GM18867 (cell line): ENCODE results near the gene TMF1.

ENCODE experiments used
- ATAC-seq: cut with Tn5 transposase; IDR thresholded peaks from one replicate; pipeline ENCODE4 v1.9.1; 2021; ENCODE audit warnings: mild to moderate bottlenecking, moderate library complexity; ENCODE audit not compliant: unreplicated experiment

Gene TMF1

GRCh38 chr3:69081583-69082262, 29.6 kb upstream of the TMF1 start:
- no peak for ATAC-seq

DNA sequence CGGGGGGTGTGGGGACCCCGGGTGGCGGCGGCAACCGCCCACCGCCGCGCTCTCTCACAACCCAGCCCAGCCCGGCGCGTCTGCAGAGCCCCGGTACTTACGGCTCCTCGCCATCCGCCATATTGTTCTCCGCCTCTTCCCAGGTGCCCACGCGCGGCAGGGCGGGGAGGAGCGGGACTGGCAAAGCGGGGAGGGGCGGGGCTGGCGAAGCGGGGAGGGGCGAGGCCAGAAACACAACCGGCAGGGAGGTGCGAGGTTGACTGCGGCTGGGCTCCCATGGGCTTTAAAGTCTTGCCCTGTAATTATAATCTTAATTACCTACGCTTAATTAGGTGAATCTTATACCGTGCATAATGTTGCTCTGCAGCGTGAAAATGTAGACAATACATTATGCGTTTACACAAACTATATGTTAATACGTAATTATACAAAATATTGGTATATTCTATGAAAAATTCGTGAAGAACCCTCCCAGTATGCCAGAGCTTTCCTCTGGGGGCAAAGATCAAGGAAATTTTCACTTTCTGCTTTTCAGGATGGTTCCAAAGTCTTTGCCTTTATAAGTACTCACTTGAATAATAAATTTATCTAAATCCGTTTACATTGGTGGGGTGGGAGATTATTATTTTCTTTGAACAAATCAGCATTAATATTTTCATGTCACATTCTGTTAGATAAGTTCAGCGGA, 28.2 kb upstream of the TMF1 start, which contains the start of gene UBA3:
Gene UBA3 (minus strand): TSS at position 133 of the 688 bp plus-strand sequence. CDS start 12 bp downstream, at position 121.
- ATAC-seq = peak; percentile 53

GRCh38 chr3:69079269-69080159, 27.4 kb upstream of the TMF1 start:
- peak; percentile 17 for ATAC-seq

DNA sequence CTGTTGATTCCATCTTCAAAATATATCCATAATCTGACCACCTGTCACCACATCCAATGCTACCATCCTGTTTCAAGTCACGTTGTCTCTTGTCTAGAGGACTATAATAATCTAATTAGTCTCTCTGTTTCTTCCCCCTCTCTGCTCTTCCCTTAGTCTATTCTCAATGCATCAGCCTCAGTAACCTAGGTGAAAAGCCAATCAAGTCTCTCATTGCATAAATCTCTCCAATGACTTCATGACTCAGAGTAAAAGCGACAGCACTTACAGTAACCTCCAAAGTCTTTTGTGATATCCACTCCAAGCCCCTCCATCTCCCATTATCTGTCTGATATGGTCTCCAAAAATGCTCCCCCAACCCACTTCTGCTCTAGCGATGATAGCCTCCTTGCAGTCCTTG, 20.8 kb upstream of the TMF1 start:
- no peak for ATAC-seq

- no peak for ATAC-seq
Observed at GRCh38 chr3:69066121-69066520, 14.0 kb upstream of the TMF1 start.

DNA sequence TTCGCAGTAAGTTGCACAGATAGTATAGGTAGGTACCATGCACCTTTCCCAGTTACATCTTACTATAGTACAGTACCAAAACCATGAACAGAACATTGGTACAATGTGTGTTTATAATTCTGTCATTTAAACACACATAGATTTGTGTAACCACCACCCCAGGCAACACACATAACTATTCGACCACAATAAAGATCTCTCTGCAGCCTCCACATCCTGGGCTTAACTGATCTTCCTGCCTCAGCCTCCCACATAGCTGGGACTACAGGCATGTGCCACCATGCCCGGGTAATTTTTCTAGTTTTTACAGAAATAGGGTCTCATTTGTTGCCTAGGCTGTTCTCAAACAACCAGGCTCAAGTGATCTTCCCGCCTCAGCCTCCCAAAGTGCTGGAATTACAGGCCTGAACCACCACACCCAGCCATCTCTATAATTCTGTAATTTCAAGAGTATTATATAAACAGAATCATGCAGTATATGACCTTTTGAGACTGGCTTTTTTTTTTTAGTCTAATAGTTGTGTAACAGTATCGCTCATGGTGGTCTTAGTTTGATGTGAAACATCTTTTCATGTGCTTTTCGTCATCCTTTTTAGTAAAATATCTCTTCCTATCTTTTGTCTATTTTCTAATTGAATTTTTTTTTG, 13.3 kb upstream of the TMF1 start:
- no peak for ATAC-seq

GRCh38 chr3:69063636-69064035, 11.5 kb upstream of the TMF1 start:
- no peak for ATAC-seq

- no peak for ATAC-seq
Observed at GRCh38 chr3:69059688-69060087, 7.6 kb upstream of the TMF1 start.

DNA sequence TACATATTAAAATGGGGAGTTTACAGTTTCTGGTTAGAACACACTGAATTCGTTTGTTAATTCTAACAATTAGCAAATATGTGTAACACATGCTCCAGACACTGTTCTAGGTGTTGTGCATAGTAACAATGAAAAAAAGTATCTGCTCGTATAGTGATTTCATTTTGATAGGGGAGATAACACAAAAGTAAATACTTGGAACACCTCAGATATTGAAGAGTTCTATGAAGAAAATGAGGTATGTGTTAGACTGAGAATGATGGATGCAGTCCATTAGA, 6.8 kb upstream of the TMF1 start:
- ATAC-seq = no peak

DNA sequence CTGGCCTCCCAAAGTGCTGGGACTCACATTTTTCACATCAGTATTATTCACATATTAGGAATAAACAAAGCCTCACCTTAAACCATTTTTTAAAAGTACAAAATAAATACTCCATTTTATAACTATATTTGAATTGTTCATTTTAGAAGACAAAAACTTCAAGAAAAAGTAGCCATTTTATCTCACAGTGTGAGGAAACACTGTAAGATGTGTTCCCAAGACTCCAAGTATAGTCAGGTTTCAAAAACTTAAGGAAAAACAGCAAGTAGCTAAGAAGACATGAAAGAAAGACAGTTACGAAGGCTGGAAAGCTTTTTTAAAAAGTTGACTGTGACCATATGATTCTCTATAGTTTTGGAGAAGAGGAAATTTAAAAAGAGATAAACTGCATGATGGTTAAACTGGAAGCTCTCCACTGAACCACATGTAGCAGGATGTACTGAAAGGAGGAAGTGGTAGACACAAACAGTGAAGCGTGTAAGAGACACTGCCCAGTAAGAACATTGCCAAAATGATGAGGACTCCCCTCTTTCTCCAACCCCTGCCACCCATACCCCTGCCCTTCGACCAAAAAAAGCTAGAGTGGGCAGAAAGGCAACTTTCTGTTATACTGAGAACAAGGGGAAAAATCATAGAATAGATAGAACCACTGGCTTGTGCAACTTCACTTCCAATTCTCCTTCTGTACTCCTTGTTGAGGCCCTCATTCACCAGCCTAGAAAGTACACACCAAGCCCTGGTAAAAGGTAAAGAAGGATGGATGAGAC, 6.2 kb upstream of the TMF1 start:
- peak; percentile 98 for ATAC-seq

DNA sequence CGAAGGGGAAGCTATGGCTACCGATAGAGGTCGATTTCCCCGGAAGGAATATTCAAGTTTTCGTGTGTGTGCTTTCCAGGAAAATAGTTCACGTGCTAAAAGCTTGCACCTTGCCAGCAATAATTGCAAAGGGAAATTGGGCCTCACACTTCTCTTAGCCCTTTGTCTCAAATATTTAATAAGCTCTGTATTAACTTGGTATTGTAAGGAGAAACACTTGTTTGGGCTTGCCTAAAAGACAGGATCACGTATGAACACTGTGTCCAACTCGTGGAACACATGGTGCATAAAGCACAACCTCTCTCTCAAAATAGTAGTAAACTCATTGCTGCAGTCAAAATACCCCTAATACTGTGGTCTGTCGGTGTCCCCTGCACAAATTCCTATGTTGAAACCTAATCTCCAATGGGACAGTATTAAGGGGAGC, 352 bp upstream of the TMF1 start:
- ATAC-seq = peak; percentile 3

- no peak for ATAC-seq
Observed at GRCh38 chr3:69048990-69049389, 3.1 kb downstream of the TMF1 start.

- ATAC-seq = no peak
Observed at GRCh38 chr3:69044608-69045007, 7.5 kb downstream of the TMF1 start.

DNA sequence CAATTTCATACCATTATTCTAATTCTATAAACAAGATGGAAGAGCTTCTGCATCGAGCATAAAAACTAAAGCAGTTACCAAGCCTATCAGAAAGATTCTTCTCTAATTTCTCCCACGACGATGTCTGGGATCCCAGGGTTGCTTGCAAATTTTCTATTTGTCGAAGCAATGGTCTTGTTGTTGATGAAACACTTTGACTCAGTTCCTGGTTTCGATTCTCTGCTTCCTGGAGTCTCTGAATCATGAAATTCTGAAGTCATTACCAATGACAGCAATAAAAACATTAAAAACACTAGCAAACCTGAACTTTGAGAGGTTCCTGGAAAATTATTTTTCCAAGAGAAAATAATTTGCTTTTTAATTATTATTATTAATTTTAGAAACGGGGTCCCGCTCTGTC, 18.7 kb downstream of the TMF1 start:
- no peak for ATAC-seq

- ATAC-seq = no peak
Observed at GRCh38 chr3:69032737-69033136, 19.4 kb downstream of the TMF1 start.

DNA sequence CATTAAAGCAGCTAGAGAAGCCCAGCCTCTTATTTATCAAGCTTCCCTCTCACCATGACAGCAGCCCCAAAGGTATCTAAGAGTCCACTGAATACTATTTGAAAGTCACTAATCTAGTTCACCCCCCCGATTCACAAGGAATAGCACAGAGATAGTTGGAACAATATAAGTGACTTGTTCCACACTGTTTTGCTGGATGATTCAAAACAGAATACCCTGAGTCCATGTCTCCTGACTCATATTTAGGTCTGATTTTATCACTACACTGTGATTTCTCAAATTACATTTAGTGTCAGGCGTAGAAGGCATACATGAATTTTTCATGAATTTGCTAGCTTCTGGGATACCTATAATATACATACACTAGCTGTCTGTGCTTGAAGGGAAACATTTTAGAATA, 20.0 kb downstream of the TMF1 start:
- no peak for ATAC-seq

- no peak for ATAC-seq
Observed at GRCh38 chr3:69031635-69032034, 20.5 kb downstream of the TMF1 start.

GRCh38 chr3:69020857-69021256, 31.3 kb downstream of the TMF1 start:
- no peak for ATAC-seq

DNA sequence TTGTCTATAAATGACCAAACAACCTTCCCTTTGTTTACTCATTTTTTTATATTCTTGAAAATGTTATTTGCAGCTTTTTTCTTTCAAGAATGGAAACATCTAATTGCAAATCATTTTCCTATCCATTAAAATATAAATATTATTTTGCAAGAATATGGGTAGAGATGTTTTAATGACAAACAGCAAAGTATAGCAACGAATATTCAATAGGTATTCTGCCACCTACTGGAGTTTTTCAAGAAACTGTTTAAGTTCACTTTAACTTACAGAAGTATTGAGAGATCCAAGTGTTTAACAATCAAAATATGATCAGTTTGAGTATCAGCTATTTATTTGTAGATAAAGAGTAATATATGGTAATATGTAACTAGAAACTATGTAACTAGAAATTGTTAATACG, 31.7 kb downstream of the TMF1 start:
- ATAC-seq = no peak

GRCh38 chr3:69016901-69017300, 35.2 kb downstream of the TMF1 start:
- ATAC-seq = no peak

- ATAC-seq = no peak
Observed at GRCh38 chr3:69016102-69016501, 36.0 kb downstream of the TMF1 start.
